Subcutaneous preadipocyte (primary cell): ENCODE measurements around the gene SRRD. TPM values are rescaled to one million over a fixed set of nuclear protein-coding genes. Genes with fewer than 3 reads are reported as not detected.

ENCODE experiments used
- total RNA-seq: library from RNA; depleted of rRNA; stranded (reverse); fragments of >200 nt; gene quantifications from 2 replicates; pipeline ENCODE4 v1.2.3, GENCODE V29; 2012

The SRRD gene
- total RNA-seq: 14.3 and 17.6 TPM in 2 replicates

GRCh38 chr22:26483439-26484359, at the start of gene SRRD, which contains the start of gene HPS4:
TSS of gene SRRD (plus strand) at chr22:26483877. CDS start at chr22:26483891, 14 bp downstream.
TSS of gene HPS4 (minus strand) at chr22:26483783. CDS start at chr22:26481762, 2,021 bp downstream.

GRCh38 chr22:26512149-26512793, 28.6 kb downstream of the SRRD start, which contains the start of gene TFIP11:
TSS of gene TFIP11 (minus strand) at chr22:26512473. CDS start at chr22:26510272, 2,201 bp downstream.

Other genes with a start within 250 kb of the SRRD start
- 0.73 and 0.78 TPM in 2 replicates for gene ASPHD2, start 54.6 kb upstream of the SRRD start, total RNA-seq
- 26.5 and 31.5 TPM in 2 replicates for gene HPS4, start 94 bp upstream of the SRRD start, total RNA-seq
- 28.3 and 32.5 TPM in 2 replicates for gene TFIP11, start 28.6 kb downstream of the SRRD start, total RNA-seq
- 14.1 and 19.8 TPM in 2 replicates for gene TPST2, start 106.3 kb downstream of the SRRD start, total RNA-seq
- not detected in 2 replicates for gene CRYBB1, start 134.2 kb downstream of the SRRD start, total RNA-seq
- gene CRYBA4, start 138.1 kb downstream of the SRRD start, total RNA-seq: not detected in 2 replicates
- gene MIAT, start 173.7 kb downstream of the SRRD start, total RNA-seq: 0.37 and 0.59 TPM in 2 replicates